ENCODE measurements around the gene ADRA2B.
"Not testable (repeated sequence)": the region's sequence is repeated elsewhere in the genome, so short reads cannot be mapped to it uniquely, and the experiment has no call there.

Gene ADRA2B

DNA sequence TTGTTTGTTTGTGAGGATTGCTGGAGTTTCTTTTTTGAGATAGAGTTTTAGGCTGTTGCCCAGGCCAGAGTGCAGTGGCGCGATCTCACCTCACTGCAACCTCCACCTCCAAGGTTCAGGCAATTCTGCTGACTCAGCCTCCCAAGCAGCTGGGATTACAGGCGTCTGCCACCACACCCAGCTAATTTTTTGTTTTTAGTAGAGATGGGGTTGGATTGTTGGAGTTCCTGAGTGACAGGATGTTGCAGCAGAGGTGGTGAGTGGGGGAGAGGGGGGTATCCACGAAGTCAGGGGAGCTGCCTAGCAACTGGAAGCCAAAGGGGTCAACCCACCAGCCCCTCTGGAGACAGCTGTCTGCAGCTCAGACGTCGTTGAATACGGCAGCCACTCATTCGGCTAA, 46.5 kb downstream of the ADRA2B start:
- not testable (repeated sequence) for DNase-seq (ENCODE audit: low read depth, low spot score)

DNA sequence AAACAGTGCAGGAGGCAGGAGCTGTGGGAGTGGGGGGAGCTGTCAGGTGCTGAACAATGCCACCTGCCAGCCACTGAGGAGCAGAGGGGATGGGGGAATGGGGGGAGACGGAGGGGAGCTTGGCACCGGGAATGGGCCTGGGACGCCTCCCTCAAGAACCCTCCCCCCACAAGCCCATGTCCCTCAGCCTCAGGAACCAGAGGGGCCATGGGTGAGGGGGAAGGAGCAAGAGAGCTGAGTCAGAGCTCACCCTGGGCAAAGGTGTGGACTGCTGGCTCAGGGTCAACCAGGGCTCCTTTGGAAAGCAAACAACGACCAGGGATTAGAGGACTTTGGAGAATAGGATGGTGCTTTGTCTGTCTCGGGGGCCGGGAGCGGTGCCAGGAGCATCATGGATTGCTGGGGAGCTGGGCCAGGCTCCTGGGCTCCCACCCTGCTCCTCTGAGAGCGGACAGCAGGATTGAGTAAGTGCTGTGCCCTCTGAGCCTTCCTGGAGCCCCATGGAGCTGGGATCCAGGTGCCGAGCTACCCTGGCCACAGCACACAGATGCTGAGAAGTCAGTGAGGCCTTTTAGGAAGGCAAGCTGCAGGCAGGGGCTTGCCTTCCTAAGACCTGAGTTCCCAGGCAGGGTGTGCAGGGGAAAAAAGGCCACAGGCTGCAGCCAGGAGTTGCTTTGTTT, 48.3 kb downstream of the ADRA2B start:
- not testable (repeated sequence) for DNase-seq (ENCODE audit: low read depth, low spot score)

DNA sequence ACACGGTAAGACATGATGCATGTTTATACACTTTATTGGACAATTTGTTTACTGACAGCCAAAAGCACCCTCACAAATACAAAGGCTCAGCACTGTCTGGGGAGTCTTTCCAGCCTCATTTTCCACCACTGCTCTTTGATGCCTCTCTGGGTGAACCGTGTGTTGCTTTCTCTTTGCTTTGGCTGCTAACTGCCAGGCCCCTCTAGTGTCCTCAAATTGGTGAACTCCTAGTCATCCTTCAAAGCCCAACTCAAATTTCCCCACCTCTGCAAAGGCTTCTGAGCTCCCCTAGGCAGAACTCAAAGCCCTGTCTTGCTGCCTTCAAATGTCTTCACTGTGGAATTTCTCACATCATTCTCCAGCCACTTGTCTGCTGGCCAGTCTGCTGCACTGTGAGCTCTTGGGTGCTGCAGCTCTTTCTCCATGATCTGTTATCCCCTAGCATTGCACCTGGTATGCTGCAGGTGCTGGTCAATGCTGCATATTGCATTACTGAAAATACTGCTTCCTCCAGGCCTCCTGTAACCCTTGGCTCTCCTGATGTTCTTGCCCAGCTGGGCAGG, 49.2 kb downstream of the ADRA2B start:
- not testable (repeated sequence) for DNase-seq (ENCODE audit: low read depth, low spot score)

DNA sequence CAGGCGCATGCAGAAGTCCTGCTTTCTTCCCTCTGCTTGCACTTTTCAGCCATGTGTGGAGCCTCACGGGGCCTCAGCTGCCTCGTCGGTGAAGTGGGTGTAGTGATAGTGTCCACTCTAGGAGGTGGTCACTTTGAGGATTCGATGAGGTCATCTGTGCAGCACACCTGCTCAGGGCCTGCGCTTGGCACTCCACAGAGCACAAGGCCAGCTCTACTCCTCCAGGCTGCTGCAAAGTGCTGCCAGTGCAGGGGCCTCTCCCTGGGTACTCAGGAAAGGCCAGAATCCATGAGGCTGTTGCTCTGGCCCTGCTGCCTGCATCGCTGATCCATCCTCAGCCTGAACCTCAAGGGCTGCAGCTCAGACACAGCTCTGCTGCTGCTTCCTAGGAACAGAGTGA, 49.9 kb downstream of the ADRA2B start:
- DNase-seq (ENCODE audit: low read depth, low spot score) = not testable (repeated sequence)

DNA sequence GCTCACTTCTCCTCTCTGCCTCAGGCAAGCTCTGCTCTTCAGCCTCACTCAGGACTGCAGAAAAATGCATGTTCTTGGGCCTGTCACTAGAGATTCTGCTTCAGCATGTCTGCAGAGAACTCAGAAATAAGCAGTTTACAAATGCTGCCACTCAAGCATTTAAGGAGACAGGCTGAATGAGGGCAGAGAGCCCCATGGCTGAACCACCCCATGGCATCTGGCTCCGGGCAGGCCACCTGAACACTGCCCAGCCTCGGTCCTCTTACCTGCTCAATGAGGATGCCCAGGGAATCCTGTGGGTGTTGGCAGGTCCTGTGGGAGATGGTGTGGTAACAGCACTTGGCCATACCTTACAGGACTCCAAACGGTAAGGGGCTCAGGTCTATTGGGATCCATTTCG, 50.4 kb downstream of the ADRA2B start:
- not testable (repeated sequence) for DNase-seq (ENCODE audit: low read depth, low spot score)

DNA sequence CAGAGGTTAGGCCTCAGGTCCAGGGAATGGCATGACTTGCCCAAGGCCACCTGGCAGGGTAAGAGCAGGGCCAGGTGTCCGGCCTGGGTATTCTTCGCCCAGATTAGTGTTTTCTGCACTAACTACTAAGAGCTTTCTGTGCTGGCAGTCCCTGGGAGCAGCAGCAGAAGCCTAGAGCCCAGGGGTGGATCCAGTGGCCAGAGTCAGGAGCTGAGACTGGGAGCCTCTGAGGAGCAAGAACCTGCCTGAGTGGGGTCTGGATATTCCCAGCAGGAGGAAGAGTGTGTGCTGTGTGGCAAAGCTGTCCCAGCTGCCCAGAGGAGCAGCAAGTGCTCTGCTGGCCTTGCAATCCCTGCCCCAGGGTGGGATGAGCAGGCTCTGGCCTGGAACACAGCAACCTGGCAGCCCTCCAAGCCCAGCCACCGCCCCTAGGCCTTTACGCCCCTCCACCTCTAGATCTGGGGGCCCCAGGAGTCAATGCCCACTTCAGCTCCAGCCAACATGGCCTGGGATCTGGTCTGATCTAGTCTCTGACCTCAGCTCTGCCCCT, 50.9 kb downstream of the ADRA2B start:
- DNase-seq (ENCODE audit: low read depth, low spot score) = no peak

DNA sequence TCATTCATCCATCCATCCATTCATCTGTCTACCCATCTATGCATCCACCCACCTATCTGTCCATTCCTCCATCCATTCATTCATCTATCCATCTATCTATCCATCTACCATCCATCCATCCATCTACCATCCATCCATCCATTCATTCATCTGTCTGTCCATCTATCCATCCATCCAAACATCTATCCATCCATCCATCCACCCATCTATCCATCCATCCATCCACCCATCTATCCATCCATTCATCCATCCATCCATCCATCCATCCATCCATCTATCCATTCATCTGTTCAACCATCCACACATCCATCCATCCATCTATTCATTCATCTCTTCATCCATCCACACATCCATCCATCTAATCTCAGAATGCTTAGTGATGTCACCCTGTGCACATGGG, 51.6 kb downstream of the ADRA2B start:
- DNase-seq (ENCODE audit: low read depth, low spot score) = not testable (repeated sequence)

DNA sequence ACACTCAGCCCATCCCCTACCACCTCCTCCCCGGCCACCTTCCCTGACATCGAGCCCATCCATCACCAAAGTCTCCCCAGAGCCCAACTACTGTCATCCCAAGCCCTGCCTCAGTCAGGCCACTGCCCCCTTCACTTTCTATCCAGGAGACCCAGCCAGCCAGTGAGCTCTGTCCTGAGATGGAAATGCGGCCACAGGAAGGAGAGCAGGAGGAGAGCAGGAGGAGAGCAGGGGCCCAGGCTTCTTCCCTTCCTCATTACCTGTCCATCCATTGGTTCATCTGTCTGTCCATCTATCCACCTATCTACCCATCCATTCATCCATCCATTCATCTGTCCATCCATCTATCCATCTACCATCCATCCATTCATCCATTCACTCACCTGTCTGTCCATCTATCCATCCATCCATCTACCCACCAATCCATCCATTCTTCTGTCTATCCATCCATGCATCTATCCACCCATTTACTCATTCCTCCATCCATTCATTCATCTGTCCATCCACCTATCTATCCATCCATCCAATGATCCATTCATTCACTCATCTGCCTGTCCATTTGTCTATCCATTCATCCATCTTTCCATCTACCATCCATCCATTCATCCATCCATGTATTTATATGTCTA, 52.2 kb downstream of the ADRA2B start:
- not testable (repeated sequence) for DNase-seq (ENCODE audit: low read depth, low spot score)

DNA sequence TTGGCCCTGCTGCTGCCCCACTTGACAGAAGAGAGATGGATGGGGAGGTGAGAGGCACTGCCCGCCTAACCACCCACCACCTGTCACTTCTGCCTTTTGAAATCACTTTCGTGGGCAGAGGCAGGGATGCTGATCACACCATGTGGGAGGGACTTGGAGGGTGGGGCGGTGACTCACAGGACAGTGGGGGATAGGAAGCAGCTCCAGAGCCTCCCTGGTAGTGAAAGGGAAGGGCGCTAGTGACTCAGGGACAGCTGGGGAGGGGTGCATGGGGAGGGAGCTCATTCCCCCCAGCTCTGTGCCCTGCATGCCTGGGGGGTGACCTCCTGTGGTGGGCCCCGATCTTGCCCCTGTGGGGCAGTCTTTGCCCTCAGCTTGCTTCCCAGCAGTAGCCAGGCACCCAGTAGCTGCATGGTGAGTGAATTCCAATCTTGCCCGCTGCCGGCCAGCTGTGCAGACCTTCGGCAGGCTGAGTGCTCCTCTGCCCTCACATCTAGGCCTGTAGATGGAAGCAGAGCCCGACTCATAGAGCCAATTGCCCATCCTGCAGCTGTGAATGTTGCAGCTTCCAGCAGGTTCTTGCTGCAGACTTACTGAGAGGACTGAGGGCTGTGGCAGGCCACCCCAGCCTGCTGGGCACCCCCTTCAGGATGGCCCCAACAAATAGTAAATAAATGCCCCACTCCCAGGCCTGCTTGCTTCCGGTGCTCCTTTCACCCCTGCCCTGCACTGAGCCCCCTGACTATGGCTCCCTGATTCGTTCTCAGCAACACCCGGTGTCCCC, 53.1 kb downstream of the ADRA2B start:
- peak; percentile 77 for DNase-seq (ENCODE audit: low read depth, low spot score)

Data from smooth muscle cell of the brain vasculature (primary cell).